Measurements from ENCODE around the gene KCNE4. TPM values are rescaled to one million over a fixed set of nuclear protein-coding genes. Genes with fewer than 3 reads are reported as not detected.

Gene KCNE4
- polyA plus RNA-seq, 3 donors from 2014 or later = not detected

DNA sequence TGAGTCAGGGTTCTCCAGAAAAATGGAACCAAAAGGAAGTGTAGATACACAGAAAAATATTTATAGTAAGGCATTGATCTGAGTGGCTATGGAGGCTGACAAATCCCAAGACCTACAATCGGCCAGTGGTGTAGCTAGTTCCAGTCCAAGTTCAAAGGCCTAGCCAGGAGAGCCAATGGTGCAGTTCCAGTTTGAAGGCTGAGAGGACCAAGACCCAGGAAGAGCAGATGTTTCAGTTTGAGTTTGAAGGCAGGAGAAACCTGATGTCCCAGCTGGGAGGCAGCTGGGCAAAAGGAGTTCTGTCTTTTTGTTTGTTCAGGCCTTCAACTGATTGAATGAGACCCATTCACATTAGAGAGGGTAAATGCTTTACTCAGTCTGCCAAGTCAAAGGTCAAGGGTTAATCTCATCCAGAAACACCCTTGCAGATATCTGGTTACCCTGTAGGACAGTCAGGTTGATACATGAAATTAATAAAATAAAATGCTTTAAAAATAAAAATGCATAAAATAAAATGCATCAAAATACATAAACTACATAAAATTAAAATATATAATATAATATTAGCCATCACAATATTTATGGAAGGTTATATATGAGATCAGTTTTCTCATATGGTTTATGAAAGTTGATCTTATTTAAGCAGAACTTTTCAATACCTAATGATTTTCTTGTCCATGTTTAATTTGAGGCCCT lies 38.7 kb downstream of the KCNE4 start:
- no peak overlapping the region for H3K27ac Mint-ChIP-seq
- H3K4me1 Mint-ChIP-seq = no peaks in the 10 kb centered on the region
- no peak overlapping the region for H3K4me3 Mint-ChIP-seq
- H3K9me3 Mint-ChIP-seq = peaks cover 0 to 11% (median 0%) of the 10 kb centered on the region in 6 donors
- no peak for DNase-seq
- H3K27me3 Mint-ChIP-seq (ENCODE audit: low read depth in 3 of 3) = peaks cover 0 to 1% (median 0%) of the 10 kb centered on the region in 3 donors
- H3K36me3 Mint-ChIP-seq = no peaks in the 10 kb centered on the region

DNA sequence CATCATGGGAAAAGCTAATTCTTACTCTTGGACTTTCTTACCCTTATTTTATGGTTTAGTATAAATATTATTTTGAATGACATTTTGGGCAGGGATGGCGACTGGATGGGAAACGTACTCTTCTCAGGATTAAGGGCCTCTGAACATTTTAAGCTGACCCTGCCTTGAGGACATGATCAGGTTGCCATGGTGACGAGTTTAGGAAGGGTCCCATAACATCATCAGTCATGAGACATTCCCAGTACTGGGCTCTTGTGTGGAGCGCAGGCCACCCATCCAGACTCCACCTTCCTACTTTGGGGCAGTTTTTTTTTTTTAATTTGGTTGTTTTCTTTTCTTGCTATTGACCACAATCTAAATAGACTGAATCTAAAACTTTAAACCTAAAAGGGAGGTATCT lies 40.7 kb downstream of the KCNE4 start:
- Mint-ChIP-seq H3K36me3 (no peaks in the 10 kb centered on the region), H3K27me3 (ENCODE audit: low read depth in 3 of 3) (peaks cover 0 to 1% (median 0%) of the 10 kb centered on the region in 3 donors), H3K27ac (no peak overlapping the region), H3K9me3 (peaks cover 0 to 7% (median 0%) of the 10 kb centered on the region in 6 donors), H3K4me1 (no peaks in the 10 kb centered on the region), H3K4me3 (no peak overlapping the region)
- DNase-seq = no peak

DNA sequence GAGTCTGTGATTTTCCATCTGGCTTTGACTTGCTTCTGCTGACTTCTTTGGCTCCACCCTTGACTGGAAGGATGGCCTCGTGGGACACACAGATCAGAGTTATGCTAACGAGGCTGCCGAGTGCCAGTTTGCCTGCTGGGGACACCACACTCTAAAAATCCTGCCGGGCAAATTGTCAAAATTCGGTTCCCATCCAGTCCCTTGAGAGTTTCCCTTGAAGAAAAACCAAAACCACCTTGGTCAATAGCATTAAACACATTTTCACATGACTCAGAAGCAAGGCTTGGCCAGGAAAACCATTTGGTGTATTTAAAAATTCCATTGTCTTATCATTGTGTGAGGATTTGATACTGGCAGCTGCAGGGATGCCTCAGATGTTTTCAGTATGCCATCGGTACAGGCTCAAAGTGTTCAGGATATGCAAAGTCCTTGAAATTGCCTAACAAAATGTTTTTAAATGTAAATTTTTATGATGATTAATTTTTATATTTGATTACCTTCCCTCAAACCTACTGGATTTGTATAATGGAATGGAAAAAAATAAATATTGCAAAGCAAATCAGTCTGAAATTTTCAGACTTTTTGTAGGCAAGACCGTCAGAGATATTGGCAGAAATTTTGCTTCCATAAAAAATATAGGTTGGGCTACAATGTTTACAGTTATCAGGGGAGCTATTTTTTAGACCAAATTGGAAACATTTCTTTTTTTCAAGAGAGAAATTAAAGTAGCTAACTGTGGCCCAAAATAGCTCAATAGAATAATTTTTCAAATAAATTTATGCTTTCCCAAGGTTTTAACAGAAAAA lies 41.6 kb downstream of the KCNE4 start:
- no peak overlapping the region for H3K4me3 Mint-ChIP-seq
- no peaks in the 10 kb centered on the region for H3K4me1 Mint-ChIP-seq
- H3K36me3 Mint-ChIP-seq = no peaks in the 10 kb centered on the region
- peaks cover 0 to 1% (median 0%) of the 10 kb centered on the region in 3 donors for H3K27me3 Mint-ChIP-seq (ENCODE audit: low read depth in 3 of 3)
- no peak for DNase-seq
- no peak overlapping the region for H3K27ac Mint-ChIP-seq
- H3K9me3 Mint-ChIP-seq = peaks cover 0 to 7% (median 0%) of the 10 kb centered on the region in 6 donors

DNA sequence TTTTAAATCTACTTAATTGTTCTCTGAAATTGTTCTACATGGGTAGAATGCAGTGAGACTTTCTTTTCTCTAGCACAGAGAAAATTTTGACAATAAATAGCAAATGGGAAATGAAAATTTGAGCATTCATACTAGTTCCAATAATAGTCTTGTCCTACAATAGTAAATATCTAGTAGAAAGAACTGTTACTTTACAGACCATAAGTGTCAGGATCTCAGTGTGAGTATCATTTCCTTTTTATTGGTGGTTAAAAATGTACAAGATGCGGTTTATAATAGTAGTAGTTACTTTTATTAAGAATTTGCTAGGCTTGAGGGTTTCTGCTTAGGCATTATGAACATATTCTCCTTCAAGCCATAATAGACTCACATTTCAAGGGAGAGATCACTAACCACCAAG lies 43.2 kb downstream of the KCNE4 start:
- Mint-ChIP-seq H3K36me3 (no peaks in the 10 kb centered on the region), H3K27ac (no peak overlapping the region), H3K9me3 (peaks cover 0 to 7% (median 0%) of the 10 kb centered on the region in 6 donors), H3K27me3 (ENCODE audit: low read depth in 3 of 3) (peaks cover 0 to 2% (median 1%) of the 10 kb centered on the region in 3 donors), H3K4me1 (no peaks in the 10 kb centered on the region), H3K4me3 (no peak overlapping the region)
- no peak for DNase-seq

DNA sequence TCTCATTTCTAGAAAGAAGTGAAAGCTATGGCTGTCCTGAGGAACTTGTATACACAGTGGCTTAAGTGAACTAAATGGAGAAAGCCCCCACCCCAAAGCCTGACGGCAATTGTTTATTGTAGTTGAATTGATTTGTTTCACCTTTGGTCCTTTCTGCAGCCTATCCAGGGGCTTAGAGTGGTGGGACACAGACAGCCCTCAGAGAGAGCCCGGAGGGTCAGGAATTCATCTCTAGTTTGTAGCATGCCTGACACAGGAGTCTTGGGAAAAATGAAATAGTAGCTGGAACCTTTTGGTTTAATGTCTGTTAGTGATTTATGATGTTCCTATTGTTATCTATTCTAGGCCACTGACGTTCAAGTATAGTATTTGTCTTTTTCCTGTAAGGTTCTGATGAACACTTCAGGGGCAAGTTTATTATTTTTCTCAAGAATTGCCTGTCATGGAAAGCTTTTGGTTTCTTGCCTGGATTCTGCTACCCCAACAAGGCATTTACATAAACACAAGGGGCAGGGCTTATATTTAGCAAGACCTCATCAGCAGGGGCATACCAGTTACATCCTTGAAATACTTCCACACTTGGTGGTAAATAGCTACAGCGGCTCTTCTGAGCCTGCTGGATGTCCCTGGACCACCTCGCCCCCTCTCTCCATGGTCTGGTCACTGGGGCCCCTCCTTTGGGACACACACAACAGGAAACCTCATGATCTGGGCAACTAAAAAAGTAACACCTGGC lies 44.4 kb downstream of the KCNE4 start:
- Mint-ChIP-seq H3K4me1 (peaks cover 0 to 1% of the 10 kb centered on the region in 2 donors), H3K27ac (no peak overlapping the region), H3K36me3 (no peaks in the 10 kb centered on the region), H3K27me3 (ENCODE audit: low read depth in 3 of 3) (peaks cover 0 to 2% (median 1%) of the 10 kb centered on the region in 3 donors), H3K4me3 (no peak overlapping the region), H3K9me3 (peaks cover 0 to 6% (median 0%) of the 10 kb centered on the region in 6 donors)
- DNase-seq = no peak

DNA sequence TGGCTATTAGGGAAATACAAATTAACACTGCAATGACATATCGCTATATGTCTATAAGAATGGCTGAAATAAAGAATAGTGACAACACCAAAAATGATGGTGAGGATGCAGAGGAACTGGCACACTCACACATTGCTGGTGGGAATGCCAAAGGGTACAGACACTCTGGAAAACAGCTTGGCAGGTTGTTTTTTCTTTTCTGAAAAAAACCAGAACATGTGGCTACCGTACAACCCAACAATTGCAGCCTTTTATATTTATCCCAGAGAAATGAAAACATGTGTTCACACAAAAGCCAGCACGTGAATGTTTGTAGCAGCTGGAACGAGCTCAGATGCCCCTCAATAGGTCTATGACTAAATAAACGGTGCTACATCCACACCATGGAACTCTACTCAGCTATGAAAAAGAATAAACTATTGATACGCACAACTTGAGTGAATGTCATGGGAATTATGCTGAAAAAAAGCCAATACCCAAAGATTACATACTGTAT lies 45.9 kb downstream of the KCNE4 start:
- H3K9me3 Mint-ChIP-seq = no peaks in the 10 kb centered on the region
- H3K27ac Mint-ChIP-seq = no peak overlapping the region
- H3K36me3 Mint-ChIP-seq = no peaks in the 10 kb centered on the region
- peaks cover 4 to 9% of the 10 kb centered on the region in 2 donors for H3K4me1 Mint-ChIP-seq
- peaks cover 0 to 2% (median 2%) of the 10 kb centered on the region in 3 donors for H3K27me3 Mint-ChIP-seq (ENCODE audit: low read depth in 3 of 3)
- no peak overlapping the region for H3K4me3 Mint-ChIP-seq
- no peak for DNase-seq

DNA sequence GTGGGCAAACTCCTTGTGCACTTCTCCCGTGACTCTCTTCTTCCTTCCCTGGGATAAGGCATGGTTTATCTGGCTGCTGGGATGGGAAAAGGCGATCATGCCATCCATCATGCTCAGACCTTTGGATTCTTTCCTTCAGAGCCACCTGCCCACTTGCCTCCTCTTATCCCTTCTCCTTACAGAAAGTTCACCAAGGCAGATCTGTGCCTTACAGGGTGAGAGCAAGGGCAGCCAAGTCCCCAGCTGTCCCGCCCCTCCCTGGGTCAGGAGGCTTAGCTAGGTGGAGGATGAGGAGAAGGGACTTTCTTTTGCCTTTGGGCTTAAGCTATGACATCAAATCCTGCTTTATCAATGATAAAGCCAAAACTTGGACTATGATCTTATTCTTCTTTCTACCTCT lies 47.6 kb downstream of the KCNE4 start:
- no peaks in the 10 kb centered on the region for H3K36me3 Mint-ChIP-seq
- no peaks in the 10 kb centered on the region for H3K9me3 Mint-ChIP-seq
- H3K27ac Mint-ChIP-seq = no peak overlapping the region
- no peak for DNase-seq
- H3K4me1 Mint-ChIP-seq = peaks cover 9 to 10% of the 10 kb centered on the region in 2 donors
- no peak overlapping the region for H3K4me3 Mint-ChIP-seq
- peaks cover 0 to 5% (median 2%) of the 10 kb centered on the region in 3 donors for H3K27me3 Mint-ChIP-seq (ENCODE audit: low read depth in 3 of 3)

DNA sequence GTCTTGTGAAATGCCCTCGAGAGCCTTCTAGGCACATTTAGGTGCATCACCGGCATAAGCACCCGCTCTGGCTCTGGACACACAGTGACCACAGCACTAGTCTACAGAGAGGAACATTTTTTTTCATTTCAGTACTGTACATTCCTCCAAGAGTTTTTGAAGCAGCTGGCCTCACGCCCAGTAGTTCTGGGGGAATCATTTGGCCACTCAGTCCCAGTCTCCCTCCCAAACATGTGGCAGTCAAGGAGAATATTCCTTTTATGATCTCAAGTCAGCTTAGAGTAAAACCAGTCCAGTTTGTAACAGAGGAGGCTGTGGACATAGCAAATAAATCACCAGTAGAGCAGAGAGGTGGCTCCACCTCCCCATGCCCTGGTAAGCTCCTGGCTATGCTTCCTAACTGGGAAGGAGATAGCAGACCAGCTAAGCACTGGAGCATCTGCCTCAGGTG lies 48.1 kb downstream of the KCNE4 start:
- DNase-seq = no peak
- no peak overlapping the region for H3K4me3 Mint-ChIP-seq
- H3K27ac Mint-ChIP-seq = no peak overlapping the region
- H3K36me3 Mint-ChIP-seq = no peaks in the 10 kb centered on the region
- no peaks in the 10 kb centered on the region for H3K9me3 Mint-ChIP-seq
- peaks cover 0 to 5% (median 2%) of the 10 kb centered on the region in 3 donors for H3K27me3 Mint-ChIP-seq (ENCODE audit: low read depth in 3 of 3)
- peaks cover 9 to 11% of the 10 kb centered on the region in 2 donors for H3K4me1 Mint-ChIP-seq

DNA sequence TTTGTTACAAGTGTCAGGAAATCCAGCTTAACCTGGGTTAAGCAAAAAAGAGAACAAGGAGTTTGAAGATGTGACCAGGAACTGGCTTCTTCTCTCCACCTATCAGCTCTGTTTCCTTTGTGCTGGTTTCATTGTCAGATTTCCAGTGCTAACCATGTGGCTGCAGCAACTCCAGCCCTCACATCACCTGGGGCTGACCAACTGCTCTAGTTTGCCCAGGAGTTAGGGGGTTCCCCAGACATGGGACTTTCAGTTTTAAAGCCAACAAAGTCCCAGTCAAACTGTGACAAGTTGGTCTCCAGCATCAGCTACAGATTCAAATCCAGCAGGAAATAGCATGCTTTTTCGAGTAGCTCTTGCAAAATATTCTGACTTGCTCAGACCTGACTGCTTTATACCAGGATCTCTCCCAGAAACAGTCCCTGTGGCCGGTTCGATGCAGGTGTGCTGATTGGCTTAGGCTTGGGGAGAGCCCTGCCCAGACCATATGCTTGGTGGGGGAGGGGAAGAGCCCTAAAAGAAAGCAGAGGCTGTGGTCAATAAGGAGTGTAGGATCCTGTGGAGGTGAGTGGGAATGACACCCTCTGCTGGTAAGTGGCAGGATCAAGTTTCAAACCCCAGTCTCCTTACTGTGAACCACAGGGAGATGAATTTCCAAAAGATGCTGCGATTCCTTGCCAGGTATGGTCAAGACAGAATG lies 49.5 kb downstream of the KCNE4 start:
- H3K4me1 Mint-ChIP-seq = peaks cover 9 to 11% of the 10 kb centered on the region in 2 donors
- DNase-seq = no peak
- H3K27ac Mint-ChIP-seq = peak overlapping the region in 1 of 6 donors; percentile 50
- peaks cover 0 to 5% (median 2%) of the 10 kb centered on the region in 3 donors for H3K27me3 Mint-ChIP-seq (ENCODE audit: low read depth in 3 of 3)
- no peaks in the 10 kb centered on the region for H3K9me3 Mint-ChIP-seq
- no peak overlapping the region for H3K4me3 Mint-ChIP-seq
- no peaks in the 10 kb centered on the region for H3K36me3 Mint-ChIP-seq

DNA sequence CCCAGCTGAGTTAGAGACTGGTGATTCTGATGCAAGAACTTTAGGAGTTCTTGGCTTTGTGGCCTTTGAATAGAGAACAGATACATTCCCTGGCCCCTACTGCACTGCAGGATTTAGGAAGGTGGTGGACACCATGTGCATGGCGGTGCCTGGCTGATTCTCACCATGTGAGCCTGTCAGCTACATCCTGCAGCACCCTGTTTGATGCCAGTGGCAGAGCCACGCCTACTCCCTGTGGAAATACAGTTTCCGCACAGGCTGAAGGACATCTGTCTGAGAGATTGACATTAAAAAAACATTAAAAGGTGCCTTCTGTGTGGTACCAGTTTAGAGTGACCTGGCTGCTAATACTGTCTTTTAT lies 50.0 kb downstream of the KCNE4 start:
- Mint-ChIP-seq H3K27ac (no peak overlapping the region), H3K4me1 (peaks cover 9 to 11% of the 10 kb centered on the region in 2 donors), H3K36me3 (no peaks in the 10 kb centered on the region), H3K4me3 (no peak overlapping the region), H3K27me3 (ENCODE audit: low read depth in 3 of 3) (peaks cover 0 to 5% (median 2%) of the 10 kb centered on the region in 3 donors), H3K9me3 (no peaks in the 10 kb centered on the region)
- no peak for DNase-seq

DNA sequence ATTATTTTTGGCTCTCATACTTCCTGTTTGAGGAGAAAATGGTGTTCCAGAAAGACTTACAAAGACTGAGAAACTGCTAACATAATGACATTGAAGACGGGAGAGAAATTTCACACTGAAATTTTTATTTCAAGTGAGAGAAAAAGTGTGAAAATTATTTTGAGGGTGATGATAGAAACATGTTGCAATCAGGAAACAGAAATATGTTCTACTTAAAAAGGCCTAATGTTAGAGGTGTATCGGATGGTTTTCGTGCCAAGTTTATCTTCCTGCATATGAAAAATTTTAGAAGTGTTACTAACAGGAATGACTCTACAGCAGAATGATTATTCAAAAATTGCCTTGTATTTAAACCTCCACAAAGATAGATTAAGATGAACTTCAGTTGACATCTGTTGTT lies 50.5 kb downstream of the KCNE4 start:
- H3K4me1 Mint-ChIP-seq = peaks cover 9 to 11% of the 10 kb centered on the region in 2 donors
- DNase-seq = no peak
- H3K27ac Mint-ChIP-seq = no peak overlapping the region
- H3K4me3 Mint-ChIP-seq = peak overlapping the region in 1 of 5 donors; percentile 18
- no peaks in the 10 kb centered on the region for H3K36me3 Mint-ChIP-seq
- H3K27me3 Mint-ChIP-seq (ENCODE audit: low read depth in 3 of 3) = peaks cover 0 to 5% (median 2%) of the 10 kb centered on the region in 3 donors
- no peaks in the 10 kb centered on the region for H3K9me3 Mint-ChIP-seq

DNA sequence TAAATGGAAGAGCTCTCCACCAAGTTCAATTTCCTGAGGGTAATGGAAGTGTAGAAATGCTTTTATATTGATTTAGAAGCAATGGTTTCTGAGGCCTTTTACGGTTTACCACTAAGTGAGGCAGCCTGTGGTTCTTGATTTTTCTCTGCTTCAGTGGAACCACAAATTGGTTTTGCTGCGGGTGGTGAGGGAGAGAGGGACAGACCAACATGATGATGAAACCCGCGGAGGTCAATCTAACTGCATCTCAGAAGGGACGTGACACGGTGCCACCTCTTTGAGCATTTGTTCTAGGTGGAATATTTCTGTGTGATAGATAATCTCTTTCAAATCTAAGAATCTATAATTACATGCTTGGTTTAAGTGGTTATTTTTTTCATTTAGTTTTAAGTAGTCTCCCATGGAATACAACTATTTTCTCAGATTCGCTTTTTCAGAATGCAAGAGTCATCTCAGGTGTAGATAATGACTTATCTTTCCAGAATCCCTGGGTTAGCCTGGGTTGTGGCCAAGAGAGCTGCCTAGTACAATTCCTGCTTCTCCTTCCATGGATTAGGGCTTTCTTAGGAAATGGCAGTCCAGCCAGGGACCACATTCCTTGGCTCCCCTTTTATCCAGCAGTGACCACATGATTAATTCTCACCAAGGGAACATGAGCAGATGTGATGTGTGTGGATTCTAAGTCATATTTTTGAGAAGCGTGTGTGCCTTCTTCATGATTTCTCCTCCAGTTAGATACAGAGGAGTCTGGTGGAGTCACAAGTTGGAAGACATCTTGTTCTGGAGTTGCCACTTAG lies 52.5 kb downstream of the KCNE4 start:
- no peak overlapping the region for H3K27ac Mint-ChIP-seq
- peaks cover 0 to 3% (median 0%) of the 10 kb centered on the region in 6 donors for H3K9me3 Mint-ChIP-seq
- no peaks in the 10 kb centered on the region for H3K36me3 Mint-ChIP-seq
- H3K4me3 Mint-ChIP-seq = peak overlapping the region in 1 of 5 donors; percentile 15
- DNase-seq = no peak
- H3K4me1 Mint-ChIP-seq = peaks cover 9 to 11% of the 10 kb centered on the region in 2 donors
- peaks cover 0 to 5% (median 0%) of the 10 kb centered on the region in 3 donors for H3K27me3 Mint-ChIP-seq (ENCODE audit: low read depth in 3 of 3)
